HCT116 (cell line): Measurements from ENCODE around the gene HIVEP3.

ENCODE experiments used
- CTCF ChIP-seq, 3 experiments: fragments of 200-600 bp in 1 of 3; sonication (generic) in 1 of 3; IDR thresholded peaks in 2 of 3; conservative IDR thresholded peaks in 1 of 3; 2 replicates each; pipeline ENCODE4 v1.5.1; 2012 to 2017; ENCODE audit warnings: low read depth in 2 of 3, low read length in 2 of 3, antibody characterized with exemption in 1 of 3, borderline replicate concordance in 1 of 3, control low read depth in 1 of 3, mild to moderate bottlenecking in 1 of 3, mixed read lengths in 1 of 3, mixed run types in 1 of 3, moderate library complexity in 1 of 3; ENCODE audit not compliant: insufficient read depth in 1 of 3
- EZH2phosphoT487 ChIP-seq: fragments of 200-600 bp; IDR thresholded peaks from 2 replicates; pipeline ENCODE4 v1.6.1; 2018; ENCODE audit warnings: antibody characterized with exemption, borderline replicate concordance
- POLR2A ChIP-seq: IDR thresholded peaks from 2 replicates; pipeline ENCODE4 v1.7.0; 2011; ENCODE audit warnings: borderline replicate concordance; ENCODE audit not compliant: insufficient read depth, insufficient read length; ENCODE audit errors: extremely low read depth
- YY1 ChIP-seq: IDR thresholded peaks from 2 replicates; pipeline ENCODE4 v1.6.1; 2011; ENCODE audit warnings: low read length, low read depth, moderate library complexity, mild to moderate bottlenecking; ENCODE audit not compliant: insufficient replicate concordance; ENCODE audit errors: extremely low read depth

- no peak for TF ChIP-seq POLR2A
- no peak for TF ChIP-seq CTCF (IDR thresholded peaks at IDR 0.05 in 2 of 3, conservative IDR thresholded peaks at IDR 0.05 in 1 of 3; ENCODE audit: borderline replicate concordance in 1 of 3, insufficient read depth in 1 of 3, low read depth in 2 of 3, low read length in 2 of 3)
- TF ChIP-seq EZH2phosphoT487: no peak
- TF ChIP-seq YY1: no peak
Observed at GRCh38 chr1:41731516-41732030, 187.1 kb downstream of the HIVEP3 start.
